Stromal cell of bone marrow (primary cell): ENCODE measurements around the gene ID4.

Experiments
- DNase-seq: peaks from one replicate; pipeline ENCODE4 v3.0.0-alpha.2; 2012; ENCODE audit warnings: low read depth

Gene ID4

DNA sequence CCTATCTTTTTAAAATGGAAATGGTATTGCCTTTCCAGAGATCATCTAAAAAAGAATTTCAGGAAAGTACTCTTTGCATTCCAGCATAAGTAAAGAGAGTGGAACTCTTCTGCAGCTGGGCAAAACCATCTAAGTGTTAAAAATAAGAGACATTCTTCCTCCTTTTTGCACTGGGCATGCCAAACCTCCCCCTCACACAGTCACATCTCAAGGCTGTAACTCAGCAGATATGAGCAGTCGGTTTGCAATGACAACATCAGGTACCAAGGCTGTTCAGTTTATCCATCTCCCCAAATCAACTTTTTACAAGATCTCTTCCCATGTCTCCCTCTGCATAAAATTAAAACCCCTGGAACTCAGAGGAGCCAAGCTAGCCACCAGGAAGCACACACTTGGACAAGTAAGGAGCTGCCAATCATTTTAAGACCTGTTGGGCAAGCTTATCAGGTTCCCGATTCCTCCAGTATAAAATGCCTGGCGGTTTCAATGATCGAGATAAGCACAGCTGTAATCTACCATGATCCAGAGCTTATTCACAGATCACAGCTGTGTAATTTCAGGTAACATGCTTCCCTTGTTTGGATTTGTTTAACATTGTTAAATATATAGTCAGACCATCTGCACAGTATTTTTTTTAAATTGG, 23.2 kb downstream of the ID4 start:
- DNase-seq = no peak

DNA sequence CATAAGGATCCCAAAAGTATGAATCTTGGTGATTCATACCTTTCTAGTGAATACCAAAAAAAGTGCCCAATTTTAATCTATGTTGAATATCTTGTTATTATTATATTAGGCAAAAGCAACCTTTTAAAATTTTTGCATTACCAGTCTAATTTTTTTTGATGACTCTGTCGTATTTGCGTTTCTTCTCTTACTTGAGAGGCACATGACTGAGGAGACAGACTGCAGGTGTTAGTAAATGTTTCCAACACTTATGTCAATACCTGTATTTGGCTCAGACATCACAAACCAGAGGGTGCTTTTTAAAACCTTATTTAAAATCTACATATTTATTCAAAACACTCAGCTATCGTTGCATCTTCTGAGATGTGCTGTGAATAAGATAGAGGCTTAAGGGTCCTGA, 27.1 kb downstream of the ID4 start:
- no peak for DNase-seq

DNA sequence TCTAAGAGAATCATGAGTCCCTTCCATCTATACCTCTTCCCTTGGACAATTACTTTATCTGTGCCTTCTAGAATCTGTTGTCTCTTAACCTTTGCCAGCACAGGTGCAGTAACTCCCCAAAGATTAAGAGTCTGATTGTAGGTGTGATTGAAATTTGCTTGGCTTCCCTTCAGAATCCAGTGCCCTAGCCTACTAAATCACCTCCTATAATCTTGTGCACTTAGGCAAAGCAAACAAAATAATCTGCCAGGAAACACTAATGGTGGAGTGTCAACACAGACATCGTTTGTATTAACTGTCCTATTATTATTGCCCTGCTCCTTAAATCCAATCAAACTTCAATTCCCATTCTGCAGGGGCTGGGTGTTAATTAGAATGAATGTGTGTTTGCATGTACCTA, 28.0 kb downstream of the ID4 start:
- DNase-seq = no peak

DNA sequence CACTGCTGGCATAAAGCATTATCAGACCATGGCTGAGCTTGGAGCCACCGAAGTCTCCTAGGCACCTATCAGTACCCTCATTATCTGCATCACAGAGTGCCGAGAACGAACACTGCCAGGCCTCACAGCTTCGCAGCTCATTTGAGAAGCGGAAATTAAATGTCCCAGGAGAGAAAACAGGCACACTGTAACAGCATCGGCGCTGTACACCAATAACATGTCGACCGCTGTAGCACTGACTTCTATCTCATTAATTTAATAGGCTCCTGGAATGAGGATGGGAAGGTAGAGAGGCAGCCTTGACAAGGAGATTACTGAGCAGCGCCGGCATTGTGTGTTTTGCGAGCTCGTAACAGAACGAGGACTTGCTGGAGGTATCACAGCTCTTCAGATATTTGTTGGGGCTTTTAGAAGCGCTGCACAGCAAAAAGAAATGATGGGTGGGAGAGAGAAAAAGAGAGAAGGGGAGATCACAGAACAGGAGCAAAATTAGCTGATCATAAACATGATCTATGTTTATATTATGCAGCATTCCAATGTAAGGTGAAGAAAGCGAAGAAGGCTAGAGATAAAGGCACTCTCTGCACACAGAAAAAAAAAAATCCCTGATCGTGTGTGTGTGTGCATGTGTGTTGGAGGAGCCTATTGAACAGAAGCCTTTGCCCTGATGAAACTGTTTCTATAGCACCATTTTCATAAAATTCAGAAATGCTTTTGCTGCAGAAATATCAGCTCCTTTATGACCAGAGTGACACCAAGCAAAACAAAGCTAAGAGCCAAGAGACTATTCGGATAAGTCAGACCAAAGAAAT, 29.2 kb downstream of the ID4 start:
- no peak for DNase-seq

DNA sequence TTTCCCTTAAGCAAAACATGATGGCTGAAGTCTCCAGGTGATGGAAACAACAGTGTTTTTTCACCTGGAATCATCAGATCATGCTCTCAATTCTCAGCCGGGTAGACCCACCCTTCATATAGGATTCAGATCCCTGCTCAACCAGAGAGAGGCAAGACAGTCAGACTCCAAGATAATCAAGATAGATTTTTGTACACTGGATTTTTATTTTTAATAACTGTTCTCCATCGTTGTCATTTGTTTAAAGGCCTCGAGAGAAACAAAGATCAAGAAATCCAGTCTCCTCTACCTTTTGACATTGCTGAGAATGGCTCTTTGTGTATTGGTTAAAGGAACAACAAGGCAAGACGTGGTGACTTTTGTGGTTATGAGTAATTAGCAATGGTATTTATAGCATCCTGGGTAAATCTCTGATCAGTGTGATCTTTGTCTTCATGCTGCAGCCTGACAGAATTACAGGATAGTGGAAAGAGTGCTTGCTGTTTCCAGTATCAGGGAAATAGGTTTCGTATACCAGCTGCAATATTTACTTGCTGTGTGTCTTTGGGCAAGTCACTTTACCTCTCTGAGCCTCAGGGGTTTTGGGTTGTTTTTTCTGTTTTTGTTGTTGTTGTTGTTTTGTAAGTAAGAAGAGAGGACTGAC, 29.9 kb downstream of the ID4 start:
- no peak for DNase-seq

DNA sequence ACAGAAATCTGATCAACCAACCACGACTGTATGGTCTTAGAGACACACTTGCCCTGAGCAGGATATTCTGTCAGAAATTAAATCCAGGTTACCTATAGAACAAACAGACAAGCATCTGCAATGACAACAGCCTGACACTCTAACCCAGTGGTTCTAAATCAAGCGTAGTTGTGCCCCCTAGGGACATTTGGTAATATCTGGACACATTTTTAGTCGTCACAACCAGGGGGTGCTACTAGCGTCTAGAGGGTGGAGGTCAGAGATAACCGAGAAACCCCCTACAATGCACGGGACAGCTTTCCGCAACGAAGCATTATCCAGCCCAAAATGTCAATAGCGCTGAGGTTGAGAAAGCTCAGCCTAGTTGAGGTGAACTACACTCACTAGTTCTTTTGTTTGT, 32.3 kb downstream of the ID4 start:
- DNase-seq = no peak

DNA sequence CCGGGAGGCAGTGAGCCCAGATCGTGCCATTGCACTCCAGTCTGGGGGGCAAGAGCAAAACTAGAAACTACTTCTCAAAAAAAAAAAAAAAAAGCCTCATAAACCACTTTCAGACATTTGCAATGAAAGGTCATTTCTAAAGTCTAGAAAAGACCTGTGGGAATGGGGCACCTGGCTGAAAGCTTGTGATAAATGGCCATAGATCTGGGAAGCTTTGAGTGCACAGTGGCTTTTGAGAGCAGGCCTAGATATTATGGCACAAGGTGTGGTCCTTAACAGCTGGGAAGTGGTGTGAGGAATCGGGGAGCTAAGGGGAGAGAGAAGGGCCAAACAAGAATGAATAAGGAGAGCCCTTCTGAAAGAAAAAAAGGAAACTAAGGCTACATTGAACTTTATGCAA, 33.2 kb downstream of the ID4 start:
- no peak for DNase-seq

DNA sequence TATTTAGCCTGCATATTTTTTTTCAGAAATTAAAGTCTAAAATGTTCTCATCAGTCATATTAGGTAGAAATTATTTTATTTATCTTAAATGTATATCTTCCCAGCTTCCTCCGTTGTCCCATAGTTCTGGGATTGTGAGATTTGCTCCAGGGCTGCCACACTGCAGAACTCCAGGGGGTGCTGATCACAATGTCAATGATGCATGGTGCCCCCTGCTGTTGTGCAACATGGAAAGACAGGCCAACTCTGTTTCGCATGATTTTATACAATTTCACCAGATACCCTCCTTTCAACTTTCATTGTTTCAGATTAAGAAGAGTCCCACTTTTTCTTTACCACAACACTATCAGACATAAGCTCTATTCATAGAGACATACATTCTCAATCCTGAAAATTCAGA, 35.9 kb downstream of the ID4 start:
- DNase-seq = no peak

DNA sequence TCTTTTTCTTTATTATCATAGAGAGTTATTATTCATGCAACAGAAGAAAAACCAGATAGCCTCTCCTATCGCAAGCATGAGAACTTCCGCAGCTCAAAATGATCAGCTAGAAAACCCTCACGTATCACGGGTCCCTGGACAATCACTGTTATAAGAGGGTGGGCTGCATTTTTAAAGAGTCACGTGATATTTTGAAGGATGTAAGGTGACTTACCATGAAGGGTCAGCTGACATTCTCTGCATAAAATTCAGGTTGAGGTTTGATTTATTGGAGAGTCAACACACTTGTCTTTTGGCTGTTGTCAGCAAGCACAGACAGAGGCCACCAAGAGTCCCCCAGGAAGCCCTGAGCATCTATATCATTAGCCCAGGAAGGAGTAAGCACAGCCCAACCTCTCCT, 39.5 kb downstream of the ID4 start:
- no peak for DNase-seq

DNA sequence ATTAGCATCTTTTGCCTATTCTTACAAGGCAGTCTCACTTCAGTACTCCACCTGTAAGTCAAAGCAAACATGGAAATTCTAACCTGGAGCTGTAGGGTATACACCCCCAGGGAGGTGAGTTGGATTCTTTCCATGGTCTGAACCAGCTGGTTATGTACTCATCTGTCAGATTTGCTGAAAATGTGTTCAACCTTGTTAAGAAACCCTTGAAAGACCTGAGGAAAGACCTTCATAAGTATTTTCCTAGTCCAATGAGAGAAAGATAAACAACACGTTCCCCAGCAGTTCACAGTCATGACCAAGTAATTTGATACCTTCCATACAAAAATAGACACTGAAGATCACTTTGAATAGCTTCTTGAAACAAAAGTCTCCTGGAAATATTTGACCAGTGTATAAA, 42.5 kb downstream of the ID4 start:
- DNase-seq = no peak

DNA sequence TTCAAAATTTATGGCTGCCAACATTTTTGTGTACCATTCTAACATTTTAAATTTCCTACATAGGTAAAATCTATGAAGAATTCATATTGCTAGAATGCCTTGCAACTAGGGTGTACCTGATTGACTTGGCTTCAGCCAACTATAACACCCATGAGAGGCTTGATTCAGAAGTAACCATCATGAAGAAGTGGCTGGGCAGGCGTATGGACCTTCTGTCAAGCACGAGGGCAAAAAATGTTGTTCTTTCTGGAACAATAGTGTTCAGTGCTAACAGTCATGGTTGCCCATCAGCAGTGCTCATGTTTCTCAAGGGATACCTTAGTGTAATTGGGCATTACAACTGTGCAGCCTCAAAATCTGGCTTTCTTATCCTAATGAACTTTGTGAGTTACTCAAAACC, 42.9 kb downstream of the ID4 start:
- no peak for DNase-seq

DNA sequence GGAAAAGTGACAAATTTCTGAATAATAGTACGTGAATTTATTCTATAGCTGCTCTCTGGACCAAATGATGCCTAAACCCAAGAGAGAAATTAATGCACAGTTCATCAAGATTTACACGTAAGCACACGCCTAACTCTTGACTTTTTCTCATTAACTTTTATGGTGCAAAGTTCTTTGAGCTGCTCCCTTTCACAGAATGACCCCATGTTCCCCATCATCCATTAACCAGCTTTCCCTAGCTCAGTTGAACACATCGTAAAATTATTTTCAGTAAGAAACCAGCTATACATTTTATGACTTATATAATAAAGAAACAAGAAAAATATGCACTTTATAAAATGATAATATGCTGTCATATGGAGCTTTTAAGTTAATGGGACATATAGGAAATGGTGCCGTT, 54.3 kb downstream of the ID4 start:
- no peak for DNase-seq
